Ishikawa (cell line): ENCODE results near the gene CLRN1.

Experiments used
- CEBPB ChIP-seq: IDR thresholded peaks from 2 replicates; pipeline ENCODE4 v1.6.1; 2012
- CREB1 ChIP-seq: IDR thresholded peaks from 2 replicates; pipeline ENCODE4 v1.6.1; 2012; ENCODE audit warnings: low read depth
- EGR1 ChIP-seq: IDR thresholded peaks from 2 replicates; pipeline ENCODE4 v1.6.1; 2012
- EP300 ChIP-seq: IDR thresholded peaks from 2 replicates; pipeline ENCODE4 v1.6.1; 2012; ENCODE audit warnings: borderline replicate concordance
- FOXM1 ChIP-seq: IDR thresholded peaks from 2 replicates; pipeline ENCODE4 v1.6.1; 2012; ENCODE audit warnings: low read depth, borderline replicate concordance
- NFIC ChIP-seq: IDR thresholded peaks from 2 replicates; pipeline ENCODE4 v1.6.1; 2012
- RAD21 ChIP-seq: IDR thresholded peaks from 2 replicates; pipeline ENCODE4 v1.6.1; 2012; ENCODE audit warnings: low read depth
- TAF1 ChIP-seq: IDR thresholded peaks from 2 replicates; pipeline ENCODE4 v1.6.1; 2012; ENCODE audit warnings: low read depth, mild to moderate bottlenecking
- TCF12 ChIP-seq: IDR thresholded peaks from 2 replicates; pipeline ENCODE4 v1.6.1; 2012; ENCODE audit warnings: low read depth
- TEAD4 ChIP-seq: IDR thresholded peaks from 2 replicates; pipeline ENCODE4 v1.6.1; 2012
- YY1 ChIP-seq: IDR thresholded peaks from 2 replicates; pipeline ENCODE4 v1.6.1; 2012; ENCODE audit warnings: low read depth
- ZBTB7A ChIP-seq: IDR thresholded peaks from 2 replicates; pipeline ENCODE4 v1.6.1; 2012; ENCODE audit warnings: low read depth
- TF ChIP-seq, protein P1 (sequence below): IDR thresholded peaks from 2 replicates; pipeline ENCODE4 v1.6.1; 2012
- TF ChIP-seq, protein P2 (sequence below): IDR thresholded peaks from 2 replicates; pipeline ENCODE4 v1.6.1; 2012
- TF ChIP-seq, protein P3 (sequence below): IDR thresholded peaks from 2 replicates; pipeline ENCODE4 v1.6.1; 2012; ENCODE audit warnings: low read depth, mild to moderate bottlenecking

The CLRN1 gene

DNA sequence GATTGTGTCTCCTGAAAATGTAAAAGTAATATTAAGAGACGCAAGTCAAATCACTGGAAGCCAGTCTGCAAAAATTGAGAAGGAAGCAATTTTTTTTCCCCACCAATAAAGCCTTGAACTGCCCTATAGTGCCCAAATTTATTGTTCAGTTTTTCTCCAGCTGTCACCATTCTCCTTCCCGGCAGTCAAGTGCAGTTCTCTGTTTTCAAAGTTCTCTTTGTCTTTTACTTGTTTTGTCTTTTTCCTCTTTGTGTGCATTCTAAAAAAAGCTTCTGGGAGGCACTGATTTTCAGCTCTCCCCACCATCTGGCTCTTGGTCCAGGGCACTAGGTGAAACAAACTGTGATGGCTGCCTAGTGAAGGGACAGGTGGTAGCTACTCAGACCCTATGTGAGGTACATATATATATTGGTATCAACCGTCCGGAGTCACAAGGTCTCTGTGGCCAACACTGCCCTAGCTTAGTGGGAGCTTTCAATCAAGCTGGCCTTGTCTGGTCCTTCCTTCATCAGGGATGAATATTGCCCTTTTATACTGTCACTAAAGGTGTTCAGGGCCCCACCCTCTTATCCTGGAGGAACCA, 6.1 kb upstream of the CLRN1 start:
- TF ChIP-seq EGR1, result no peak
- TF ChIP-seq, protein P1, sequence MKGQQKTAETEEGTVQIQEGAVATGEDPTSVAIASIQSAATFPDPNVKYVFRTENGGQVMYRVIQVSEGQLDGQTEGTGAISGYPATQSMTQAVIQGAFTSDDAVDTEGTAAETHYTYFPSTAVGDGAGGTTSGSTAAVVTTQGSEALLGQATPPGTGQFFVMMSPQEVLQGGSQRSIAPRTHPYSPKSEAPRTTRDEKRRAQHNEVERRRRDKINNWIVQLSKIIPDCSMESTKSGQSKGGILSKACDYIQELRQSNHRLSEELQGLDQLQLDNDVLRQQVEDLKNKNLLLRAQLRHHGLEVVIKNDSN, result no peak

DNA sequence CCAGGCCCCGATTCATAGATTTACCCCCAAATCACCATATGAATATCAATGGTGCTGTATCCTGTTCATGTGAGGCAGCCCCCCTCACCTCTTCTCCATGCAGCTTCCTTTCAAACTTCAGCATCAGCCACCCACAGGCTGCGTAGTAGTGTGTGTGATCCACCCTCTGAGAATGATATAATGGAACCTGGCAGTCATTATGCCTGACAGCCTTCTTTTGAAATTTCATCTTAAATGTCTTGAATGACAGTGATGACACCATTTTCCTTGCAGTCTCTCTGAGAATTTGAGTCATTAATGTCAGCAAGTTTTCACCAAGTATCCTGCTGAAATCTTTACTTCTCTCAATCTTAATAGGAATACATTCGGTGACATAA, 3.5 kb upstream of the CLRN1 start:
- TF ChIP-seq RAD21 (no peak), EP300 (no peak), EGR1 (no peak), ZBTB7A (no peak), TAF1 (no peak), CEBPB (no peak), YY1 (no peak), TEAD4 (no peak), CREB1 (no peak), FOXM1 (no peak), NFIC (no peak), TCF12 (no peak)
- TF ChIP-seq, protein P2, sequence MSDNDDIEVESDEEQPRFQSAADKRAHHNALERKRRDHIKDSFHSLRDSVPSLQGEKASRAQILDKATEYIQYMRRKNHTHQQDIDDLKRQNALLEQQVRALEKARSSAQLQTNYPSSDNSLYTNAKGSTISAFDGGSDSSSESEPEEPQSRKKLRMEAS, result no peak
- TF ChIP-seq, protein P1, result no peak
- TF ChIP-seq, protein P3, sequence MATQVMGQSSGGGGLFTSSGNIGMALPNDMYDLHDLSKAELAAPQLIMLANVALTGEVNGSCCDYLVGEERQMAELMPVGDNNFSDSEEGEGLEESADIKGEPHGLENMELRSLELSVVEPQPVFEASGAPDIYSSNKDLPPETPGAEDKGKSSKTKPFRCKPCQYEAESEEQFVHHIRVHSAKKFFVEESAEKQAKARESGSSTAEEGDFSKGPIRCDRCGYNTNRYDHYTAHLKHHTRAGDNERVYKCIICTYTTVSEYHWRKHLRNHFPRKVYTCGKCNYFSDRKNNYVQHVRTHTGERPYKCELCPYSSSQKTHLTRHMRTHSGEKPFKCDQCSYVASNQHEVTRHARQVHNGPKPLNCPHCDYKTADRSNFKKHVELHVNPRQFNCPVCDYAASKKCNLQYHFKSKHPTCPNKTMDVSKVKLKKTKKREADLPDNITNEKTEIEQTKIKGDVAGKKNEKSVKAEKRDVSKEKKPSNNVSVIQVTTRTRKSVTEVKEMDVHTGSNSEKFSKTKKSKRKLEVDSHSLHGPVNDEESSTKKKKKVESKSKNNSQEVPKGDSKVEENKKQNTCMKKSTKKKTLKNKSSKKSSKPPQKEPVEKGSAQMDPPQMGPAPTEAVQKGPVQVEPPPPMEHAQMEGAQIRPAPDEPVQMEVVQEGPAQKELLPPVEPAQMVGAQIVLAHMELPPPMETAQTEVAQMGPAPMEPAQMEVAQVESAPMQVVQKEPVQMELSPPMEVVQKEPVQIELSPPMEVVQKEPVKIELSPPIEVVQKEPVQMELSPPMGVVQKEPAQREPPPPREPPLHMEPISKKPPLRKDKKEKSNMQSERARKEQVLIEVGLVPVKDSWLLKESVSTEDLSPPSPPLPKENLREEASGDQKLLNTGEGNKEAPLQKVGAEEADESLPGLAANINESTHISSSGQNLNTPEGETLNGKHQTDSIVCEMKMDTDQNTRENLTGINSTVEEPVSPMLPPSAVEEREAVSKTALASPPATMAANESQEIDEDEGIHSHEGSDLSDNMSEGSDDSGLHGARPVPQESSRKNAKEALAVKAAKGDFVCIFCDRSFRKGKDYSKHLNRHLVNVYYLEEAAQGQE, result no peak

DNA sequence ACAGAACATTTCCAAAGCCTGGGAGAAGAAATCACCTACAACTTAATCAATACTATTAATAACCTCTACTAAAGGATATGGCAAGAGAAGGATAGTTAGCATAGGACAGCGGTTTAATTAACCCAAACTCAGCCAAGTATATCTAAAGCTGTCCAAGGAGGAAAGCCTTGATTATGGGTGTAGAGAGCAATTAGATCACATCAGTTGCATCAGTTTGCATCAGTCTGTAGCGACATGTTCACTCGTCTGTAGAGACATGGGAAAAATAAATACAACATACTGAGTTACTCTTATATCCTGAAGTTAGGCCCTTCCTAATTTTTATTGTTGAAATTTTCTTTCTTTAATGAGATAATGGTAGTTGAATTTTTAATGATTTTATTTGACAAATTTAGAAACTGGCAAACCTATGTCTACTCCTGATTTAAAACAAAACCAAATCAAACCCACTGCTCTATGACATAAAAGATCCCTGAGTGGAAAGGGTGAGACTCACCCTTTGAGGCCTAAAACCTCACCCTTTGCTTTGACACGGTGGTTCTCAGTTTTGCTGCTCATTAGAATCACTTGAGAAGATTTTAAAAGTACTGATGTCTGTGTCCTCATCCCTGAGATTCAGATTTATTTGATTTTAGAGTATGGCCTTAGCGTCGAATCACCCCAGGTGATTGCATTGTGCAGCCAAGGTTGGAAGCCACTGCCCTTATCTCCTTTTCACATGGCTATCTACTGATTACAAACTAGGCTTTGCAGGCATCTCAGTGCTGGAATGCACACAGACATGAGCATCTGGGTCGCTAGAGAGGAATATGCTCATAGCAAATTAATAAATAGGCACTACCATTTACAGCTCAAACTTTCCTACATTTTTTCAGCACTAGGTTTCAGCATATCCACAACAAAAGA, 2.8 kb upstream of the CLRN1 start:
- TF ChIP-seq TCF12 (no peak), EGR1 (no peak), EP300 (no peak), NFIC (no peak), FOXM1 (no peak), TAF1 (no peak), CEBPB (no peak), RAD21 (no peak), TEAD4 (no peak)
- TF ChIP-seq, protein P1, result no peak
- TF ChIP-seq, protein P3, result no peak
- TF ChIP-seq, protein P2, result no peak

DNA sequence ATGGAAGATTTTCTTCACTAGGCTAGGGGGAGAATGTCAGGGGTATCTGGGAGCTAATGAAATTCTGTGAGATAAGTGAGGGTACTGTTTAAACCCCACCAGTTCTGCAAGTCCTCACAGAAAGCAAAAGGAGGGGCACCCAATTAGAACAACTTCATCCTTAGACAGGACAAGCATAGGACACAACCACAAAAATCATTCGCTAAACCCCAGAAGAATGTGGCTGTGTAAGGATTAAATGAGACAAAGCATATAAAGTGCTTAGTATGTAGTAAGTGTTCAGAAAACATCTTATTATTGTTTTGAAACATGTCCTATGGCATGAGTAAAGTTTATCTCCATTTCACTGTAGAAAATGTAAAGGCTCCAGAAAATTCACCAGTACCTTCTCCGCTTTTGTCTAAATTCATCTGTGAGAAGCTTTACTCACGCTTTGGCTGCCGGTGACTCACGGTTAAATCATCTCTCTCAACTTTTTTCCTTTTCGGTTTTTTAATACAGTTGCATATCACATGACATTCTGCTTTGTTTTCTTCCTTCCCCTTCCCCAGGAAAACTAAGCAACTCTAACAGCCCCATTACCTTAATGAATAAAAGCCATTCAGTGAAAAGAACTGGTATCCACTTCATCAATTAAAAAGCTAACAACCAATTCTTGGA, 1.7 kb downstream of the CLRN1 start:
- TF ChIP-seq, protein P1, result 0 out of 2 replicates have a peak, but pooled peaks have one; percentile 42
- TF ChIP-seq FOXM1, result no peak

DNA sequence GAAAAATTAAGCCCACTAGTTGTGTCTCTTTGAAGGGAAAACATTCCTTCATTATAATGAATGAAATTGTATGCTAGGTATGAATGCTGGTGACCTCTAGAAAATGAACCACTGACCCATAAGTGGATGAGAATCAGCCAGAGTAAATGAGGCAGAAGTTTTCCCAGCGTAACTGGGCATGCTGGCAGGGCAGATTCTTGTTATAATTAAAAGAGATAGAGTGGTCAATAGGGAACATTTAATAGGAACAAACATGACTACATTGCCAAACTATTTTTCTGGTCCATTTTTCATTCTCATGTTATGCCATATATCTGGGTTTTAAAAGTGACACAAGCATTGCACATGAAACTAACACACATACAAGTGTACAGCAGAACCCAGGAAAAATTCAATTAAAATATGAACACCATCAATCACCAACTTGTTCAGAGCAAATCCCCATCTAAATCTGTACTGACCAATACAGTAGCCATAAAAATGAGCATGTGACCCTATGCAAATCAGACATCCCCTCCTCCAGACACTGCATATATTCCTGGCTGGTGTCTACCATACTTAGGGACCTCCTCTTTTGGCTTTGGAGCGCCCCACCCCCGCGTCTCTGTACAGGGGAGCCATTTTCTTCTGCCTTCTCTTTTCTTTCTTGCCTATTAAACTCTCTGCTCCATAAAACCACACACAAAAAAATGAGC, 4.0 kb downstream of the CLRN1 start:
- TF ChIP-seq RAD21 (no peak), TCF12 (no peak), NFIC (no peak), CREB1 (no peak), TAF1 (no peak), ZBTB7A (no peak), YY1 (no peak), EGR1 (no peak), CEBPB (no peak), FOXM1 (no peak), TEAD4 (no peak), EP300 (no peak)
- TF ChIP-seq, protein P3, result no peak
- TF ChIP-seq, protein P1, result no peak
- TF ChIP-seq, protein P2, result no peak
